Left colon (tissue), 2 donors: ENCODE results near the gene MBD4. TPM values are rescaled to one million over a fixed set of nuclear protein-coding genes. Genes with fewer than 3 reads are reported as not detected.
A peak's percentile ranks its signal among the peaks of the same experiment; 100 is the strongest.

Experiments used
- ATAC-seq: fragments of 200-7000 bp; cut with Tn5 transposase; one replicate; pipeline ENCODE4 v1.9.1; 2020; ENCODE audit warnings: mild to moderate bottlenecking, moderate library complexity
- DNase-seq, 2 donors: peaks; one replicate each; pipeline ENCODE4 v3.0.0-alpha.2; 2020
- intact Hi-C, 2 donors: fragments of 100-400 bp; cut with DNase I in 1 of 2; cut with micrococcal nuclease in 1 of 2; formaldehyde crosslinking; loops; one replicate each; pipeline versions ENCODE4 v1.11.2 to v1.14.0; 2022; cut with DNase I, micrococcal nuclease
- total RNA-seq, 2 donors: library from RNA; stranded (reverse); fragmentation: NEBNext Ultra II Directional; extraction: Animal tissue kit (Norgen Biotek cat#: 25700); gene quantifications; one replicate each; pipeline ENCODE4 v1.2.1, GENCODE V29; 2021
- donor health status: DM: no; HTN: no; CAD: no.
- donor health status: DM: yes; HTN: yes; CAD: no.

Gene MBD4
- total RNA-seq, 2 donors from 2014 or later = 21.8 to 23.6 TPM

DNA sequence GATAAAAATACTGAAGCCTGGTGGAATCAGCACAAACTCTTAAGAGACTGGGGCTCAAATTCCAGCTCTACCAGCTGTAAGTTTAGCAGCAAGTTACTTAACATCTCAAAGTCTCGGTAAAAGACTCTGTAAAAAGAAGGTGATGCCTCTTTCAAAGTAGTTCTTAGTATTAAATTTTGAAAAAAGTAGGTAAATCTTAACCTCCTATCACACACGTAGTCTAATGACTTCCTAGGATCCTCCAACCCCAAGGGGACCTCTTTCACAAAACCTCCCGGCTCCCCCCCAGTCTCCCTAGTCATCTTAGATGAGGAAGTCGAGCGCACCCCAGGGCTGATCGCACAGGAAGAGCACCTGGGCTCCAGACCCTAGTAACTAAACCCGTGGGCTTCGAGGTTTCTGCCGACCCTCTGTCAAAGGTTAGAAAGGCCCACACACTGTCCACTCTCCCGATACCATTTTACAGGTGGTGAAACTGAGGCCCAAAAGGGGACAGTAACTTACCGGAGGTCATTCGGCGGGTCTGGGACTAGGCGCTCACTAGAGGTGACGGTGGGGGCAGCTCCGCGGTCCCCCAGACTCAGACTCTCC lies 427 bp downstream of the MBD4 start:
- intact Hi-C loops = no loop called here
- peak; percentile 61 to 72 for DNase-seq
- peak; percentile 13 for ATAC-seq

DNA sequence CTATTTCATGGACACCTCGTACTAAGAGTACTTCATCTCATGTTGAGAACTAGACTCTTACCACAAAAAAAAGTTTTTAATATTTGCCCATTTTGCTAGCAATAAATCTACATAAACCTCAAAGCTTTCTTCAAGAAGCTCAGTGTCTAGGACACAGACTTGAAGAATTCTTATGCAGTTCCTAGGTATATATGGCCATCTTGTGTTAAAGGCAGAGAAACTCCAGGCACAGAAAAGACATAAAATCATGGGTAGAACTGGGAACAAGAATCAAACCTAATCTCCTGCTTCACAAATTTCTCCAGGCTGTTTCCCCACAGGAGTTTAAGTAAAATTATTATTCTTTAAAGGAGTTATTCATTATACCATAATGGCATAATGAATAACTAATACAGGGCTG lies 4.4 kb downstream of the MBD4 start:
- no peak for ATAC-seq
- no peak for DNase-seq
- intact Hi-C loops = no loop called here

GRCh38 chr3:129434140-129434539 lies 5.6 kb downstream of the MBD4 start:
- intact Hi-C loops = no loop called here
- no peak for DNase-seq
- ATAC-seq = no peak

DNA sequence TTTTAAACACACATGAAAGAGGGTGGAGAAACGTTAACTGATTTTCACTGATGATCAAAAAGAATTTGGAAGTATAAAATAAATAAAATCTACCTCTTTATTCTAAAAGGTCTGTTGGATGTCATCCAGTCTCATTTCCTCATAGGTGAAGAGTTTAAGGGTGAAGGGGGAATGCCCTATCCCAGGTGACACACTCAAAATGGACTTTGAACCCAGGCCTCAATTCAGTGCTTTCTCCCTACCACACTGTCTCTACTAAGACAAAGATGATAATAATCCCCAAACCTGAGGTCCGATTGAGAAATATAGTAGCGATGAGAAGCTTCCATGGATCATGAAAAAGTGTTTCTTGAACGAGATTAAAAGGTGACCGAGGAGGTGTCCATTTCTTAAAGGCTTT lies 6.2 kb downstream of the MBD4 start:
- ATAC-seq (peak; percentile 57), DNase-seq (no peak)
- intact Hi-C loops = no loop called here

DNA sequence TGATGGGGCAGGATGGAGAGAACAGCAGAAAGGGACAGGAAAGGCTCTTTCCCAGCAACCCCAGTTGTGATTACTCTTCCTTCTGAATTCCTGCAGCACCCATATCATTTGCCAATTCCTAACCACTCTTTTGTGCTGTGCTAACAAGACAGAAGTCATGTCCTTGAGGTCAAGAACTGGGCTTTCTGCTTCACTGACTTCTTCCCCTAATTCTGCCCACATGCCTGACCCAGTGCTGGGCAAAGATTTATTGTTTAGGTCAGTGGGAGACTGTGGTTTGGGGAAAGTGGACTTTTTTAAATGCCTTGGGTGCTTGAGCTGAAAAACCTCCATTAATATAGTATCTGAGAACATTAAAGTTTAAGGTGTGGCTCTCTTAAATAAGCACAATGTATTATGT lies 7.1 kb downstream of the MBD4 start:
- ATAC-seq = no peak
- DNase-seq = no peak
- intact Hi-C loops = no loop called here

DNA sequence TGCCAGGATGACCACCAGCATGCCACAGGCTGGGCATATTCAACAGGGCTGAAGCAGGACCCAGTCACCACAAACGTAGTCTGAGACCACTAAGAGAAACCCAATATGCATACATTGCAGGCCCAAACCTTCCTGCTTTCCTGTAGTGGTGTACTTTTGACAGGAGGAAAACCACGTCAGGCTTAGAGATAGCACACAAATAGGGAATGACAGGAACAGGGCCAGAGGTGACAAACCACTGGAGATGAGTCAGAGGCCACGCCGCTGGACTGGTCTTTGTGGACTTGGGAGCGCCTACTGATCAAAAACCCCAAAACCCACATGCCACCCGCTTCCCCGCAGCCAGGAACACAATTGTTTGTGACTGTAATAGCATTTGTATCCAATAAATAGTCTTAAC lies 7.7 kb downstream of the MBD4 start:
- DNase-seq (no peak), ATAC-seq (no peak)
- intact Hi-C loops = no loop called here

- ATAC-seq (no peak), DNase-seq (no peak)
- intact Hi-C loops = no loop called here
Measured at GRCh38 chr3:129429602-129430001, 10.1 kb downstream of the MBD4 start.

GRCh38 chr3:129429080-129429451 lies 10.7 kb downstream of the MBD4 start:
- ATAC-seq (no peak), DNase-seq (no peak)
- intact Hi-C loops = no loop called here

DNA sequence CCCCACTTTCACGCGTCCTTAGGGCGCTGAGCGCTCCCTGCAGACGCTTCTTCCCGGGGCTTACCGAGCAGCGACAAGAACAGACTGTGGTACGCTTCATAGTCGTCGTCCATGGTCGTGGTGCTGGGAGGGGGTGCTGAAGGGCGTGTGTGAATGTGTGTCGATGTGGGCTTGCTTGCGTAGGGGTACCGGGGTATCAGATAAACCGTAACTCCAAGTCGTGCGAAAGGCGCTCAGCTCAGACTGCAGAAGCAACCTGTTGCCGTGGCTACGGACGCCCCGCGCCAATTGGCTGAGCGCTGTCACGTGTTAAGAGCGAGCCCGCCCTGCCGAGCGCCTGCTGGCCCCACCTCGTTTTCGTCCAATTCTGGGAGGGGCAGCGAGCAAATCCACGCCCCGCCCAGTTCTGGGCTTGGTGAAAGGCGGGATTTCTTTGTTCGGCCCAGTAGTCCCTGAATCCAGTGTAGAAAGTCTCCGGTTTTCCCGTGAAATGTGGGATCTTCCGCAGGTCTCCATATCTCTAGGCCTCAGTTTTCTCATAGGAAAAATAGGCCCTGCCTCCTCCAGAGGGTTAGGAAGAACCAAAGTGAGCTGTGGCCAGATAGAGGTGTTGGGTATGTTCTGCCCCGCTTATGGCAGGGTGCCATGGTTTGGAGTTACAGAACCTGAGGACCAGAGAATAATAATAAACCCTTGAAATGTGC lies 11.2 kb downstream of the MBD4 start, which contains the start of gene EFCAB12:
TSS of gene EFCAB12 (minus strand) at position 261 of the 704 bp plus-strand sequence. CDS start at position 113, 148 bp downstream.
- ATAC-seq = peak; percentile 95
- intact Hi-C loops = no loop called here
- peak; percentile 94 to 96 for DNase-seq

- no peak for DNase-seq
- intact Hi-C loops = no loop called here
- ATAC-seq = peak; percentile 5
Measured at GRCh38 chr3:129428007-129428375, 11.8 kb downstream of the MBD4 start.

DNA sequence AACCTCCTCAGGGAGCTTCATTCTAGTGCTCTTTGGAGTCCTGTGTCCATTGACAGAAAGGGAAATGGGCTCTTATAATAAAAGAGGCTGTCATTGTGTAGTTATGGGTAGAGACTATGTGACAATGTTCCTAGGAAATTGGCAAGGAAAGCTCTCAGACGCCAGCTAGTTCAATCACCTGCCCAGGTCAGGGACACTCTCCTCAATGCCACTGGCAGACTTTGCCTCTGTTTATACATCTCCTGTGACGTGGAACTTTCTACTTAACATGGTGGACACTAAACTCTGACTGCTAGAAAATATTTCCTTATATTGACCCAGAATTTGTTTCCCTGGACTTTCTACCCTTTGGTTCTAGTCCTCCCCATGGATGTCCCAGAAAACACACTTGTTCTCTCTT lies 14.1 kb downstream of the MBD4 start:
- DNase-seq (no peak), ATAC-seq (no peak)
- intact Hi-C loops = no loop called here

GRCh38 chr3:129425213-129425612 lies 14.5 kb downstream of the MBD4 start:
- intact Hi-C loops = no loop called here
- DNase-seq (no peak), ATAC-seq (no peak)

DNA sequence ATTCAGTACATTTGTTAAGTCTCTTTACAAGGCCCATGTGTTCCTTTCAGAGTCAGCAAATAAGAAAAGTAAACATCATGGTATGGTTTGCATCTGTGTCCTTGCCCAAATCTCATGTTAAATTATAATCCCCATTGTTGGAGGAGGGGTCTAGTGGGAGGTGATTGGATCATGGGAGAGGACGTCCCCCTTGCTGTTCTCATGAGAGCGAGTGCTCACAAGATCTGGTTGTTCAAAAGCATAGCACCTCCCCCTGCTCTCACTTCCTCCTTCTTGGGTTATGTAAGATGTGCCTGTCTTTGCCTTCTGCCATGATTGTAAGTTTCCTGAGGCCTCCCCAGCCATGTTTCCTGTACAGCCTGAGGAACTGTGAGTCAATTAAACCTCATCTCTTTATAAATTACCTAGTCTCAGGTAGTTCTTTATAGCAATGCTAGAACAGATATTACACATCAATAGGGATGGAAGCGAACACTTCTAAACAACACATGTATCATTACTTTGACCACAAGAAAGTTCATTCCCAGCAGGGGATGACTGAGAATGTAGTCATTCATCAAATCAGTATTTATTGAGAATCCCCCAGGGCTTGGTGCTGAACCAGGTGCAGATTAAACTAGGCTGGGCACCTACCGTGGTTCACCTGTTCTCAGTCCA lies 15.4 kb downstream of the MBD4 start:
- peak in 1 of 2 donors; percentile 33 for DNase-seq
- intact Hi-C loops = no loop called here
- peak; percentile 41 for ATAC-seq

DNA sequence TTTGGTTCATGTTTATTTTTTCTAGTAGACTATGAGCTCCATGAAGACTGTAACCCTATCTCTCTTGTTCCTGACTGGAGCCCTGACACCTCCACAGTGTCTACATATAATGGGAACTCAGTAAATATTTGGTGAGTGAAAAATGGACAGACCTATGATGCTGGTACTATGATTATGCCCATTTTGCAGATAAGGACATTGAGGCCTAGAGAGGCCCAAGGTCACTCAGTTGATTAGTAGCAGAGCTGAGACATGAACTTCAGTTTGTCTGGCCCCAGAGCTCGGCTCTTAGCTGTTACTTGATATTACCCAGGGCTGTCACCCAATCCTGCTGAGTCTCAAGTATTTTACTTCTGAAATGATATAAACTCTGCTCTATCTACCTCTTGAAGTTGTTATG lies 16.9 kb downstream of the MBD4 start:
- intact Hi-C loops = no loop called here
- DNase-seq = no peak
- no peak for ATAC-seq

- no peak for ATAC-seq
- DNase-seq = peak in 1 of 2 donors; percentile 17
- intact Hi-C loops = no loop called here
Measured at GRCh38 chr3:129421988-129422745, 17.6 kb downstream of the MBD4 start.

GRCh38 chr3:129421236-129421883 lies 18.4 kb downstream of the MBD4 start:
- no peak for ATAC-seq
- peak in 1 of 2 donors; percentile 10 for DNase-seq
- intact Hi-C loops = no loop called here

- DNase-seq = no peak
- ATAC-seq = no peak
- intact Hi-C loops = no loop called here
Measured at GRCh38 chr3:129419476-129419875, 20.3 kb downstream of the MBD4 start.

- no peak for DNase-seq
- no peak for ATAC-seq
- intact Hi-C loops = no loop called here
Measured at GRCh38 chr3:129418041-129418973, 21.4 kb downstream of the MBD4 start.
